Posterior cingulate gyrus (tissue), 11 donors: Measurements from ENCODE around the gene AKR1C3.
"Not testable (repeated sequence)": the region's sequence is repeated elsewhere in the genome, so short reads cannot be mapped to it uniquely, and the experiment has no call there.

Experiments used
- DNase-seq, 10 donors: peaks; one replicate each; pipeline versions ENCODE4 v3.0.0 to v3.0.0-alpha.2; 2020 to 2021; ENCODE audit warnings: mixed read lengths in 3 of 10
- intact Hi-C: fragments of 100-400 bp; cut with DNase I; formaldehyde crosslinking; loops from one replicate; pipeline ENCODE4 v1.15.1; 2023

AKR1C3 gene

DNA sequence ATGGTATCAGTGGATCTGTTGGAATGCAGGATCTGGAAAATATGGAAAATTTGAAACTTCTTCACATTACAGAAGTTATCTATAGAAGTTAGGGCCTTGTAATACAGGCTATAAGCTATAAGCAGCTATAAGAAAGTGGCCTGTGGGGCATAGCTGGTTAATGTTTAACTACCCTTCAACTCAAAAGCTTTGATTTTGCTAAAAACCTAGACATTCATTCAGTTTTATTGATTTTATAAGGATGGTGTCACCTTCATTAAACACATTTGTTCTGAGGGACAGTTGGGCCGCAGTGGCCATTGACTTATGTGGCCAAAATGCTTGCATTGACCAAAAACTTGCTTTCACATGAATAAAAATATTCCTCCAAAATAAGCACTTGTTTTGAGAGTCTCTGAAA is 13.1 kb upstream of the AKR1C3 start:
- intact Hi-C loops: no loop called here
- no peak for DNase-seq

DNA sequence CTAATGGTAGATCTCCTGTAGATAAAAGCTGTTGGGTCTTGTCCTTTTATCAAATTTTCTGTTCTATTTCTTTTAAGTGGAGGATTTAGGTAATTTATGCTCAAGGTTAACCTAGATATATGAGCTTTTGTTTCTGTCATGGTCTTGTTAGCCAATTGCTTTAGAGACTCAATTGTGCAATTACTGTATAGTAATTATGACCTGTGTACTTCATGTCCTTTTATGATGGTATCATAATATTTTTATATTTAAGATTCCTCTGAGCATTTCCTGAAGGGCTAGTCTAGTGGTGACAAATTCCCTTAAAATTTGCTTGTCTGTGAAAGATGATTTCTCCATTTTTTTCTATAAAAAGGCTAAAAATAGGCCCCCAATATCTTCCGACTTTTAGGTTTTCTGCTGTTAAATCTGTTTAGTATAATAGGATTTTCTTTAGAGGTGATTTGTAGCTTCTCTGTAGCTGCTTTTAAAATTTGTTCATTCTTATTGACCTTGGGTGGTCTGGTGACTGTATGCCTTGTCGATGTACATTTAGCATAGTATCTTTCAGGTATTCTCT is 5.4 kb upstream of the AKR1C3 start:
- intact Hi-C loops: no loop called here
- DNase-seq: no peak

DNA sequence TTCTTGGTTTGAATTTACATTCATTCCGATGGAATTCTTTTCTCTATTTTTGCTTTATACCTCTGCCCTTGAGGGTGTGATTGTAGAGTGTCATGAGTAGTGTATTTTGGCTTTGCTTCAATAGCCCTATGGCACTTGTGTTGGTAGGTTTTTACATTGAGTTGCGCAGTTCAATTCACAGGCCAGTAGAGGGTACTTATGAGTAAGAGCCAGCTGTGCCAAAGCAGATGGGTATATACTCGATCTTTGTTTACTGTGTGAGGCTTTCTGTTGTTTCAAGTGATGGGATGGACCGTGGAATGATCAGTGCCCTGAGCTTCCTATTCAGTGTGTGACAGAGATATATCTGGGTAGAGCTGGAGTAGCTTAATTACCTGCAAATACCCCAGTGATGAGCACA is 4.3 kb upstream of the AKR1C3 start:
- DNase-seq: no peak
- intact Hi-C loops: no loop called here

DNA sequence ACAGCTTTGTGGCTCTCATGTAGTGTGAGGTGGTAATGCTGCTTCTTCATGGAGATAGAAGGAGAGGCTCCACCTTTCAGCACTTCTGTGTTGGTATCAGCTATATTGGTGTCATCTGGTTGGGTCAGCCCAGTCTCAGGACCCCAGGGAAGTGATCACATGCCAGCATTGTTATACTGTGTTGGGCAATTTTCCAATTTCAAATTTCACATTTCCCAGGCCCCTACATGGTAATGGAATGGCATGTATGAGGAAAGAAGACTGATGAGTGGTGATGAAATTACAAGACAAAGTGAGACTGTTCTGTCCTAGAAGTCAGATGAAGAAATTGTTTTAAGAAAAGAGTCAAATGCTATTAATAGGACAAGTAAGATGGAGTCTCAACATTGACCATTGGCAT is 3.7 kb upstream of the AKR1C3 start:
- intact Hi-C loops: no loop called here
- no peak for DNase-seq

DNA sequence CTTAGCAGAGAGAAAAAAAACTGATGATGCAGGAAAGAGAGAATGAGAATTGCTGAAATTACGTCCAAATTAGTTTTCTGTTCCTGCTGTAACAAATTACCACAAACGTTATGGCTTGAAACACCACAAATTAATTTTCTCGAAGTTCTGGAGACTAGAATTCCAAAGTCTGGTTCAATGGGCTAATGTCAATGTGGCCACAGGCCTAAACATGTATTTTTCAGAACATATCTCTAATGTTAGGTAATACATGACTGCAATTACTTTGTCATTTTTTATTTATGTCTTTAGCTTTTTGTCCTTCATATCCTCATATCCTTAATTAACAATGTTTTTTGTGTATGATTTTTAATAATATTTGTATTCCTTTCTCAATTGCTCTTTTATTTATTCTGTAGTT is 3.0 kb upstream of the AKR1C3 start:
- intact Hi-C loops: no loop called here

DNA sequence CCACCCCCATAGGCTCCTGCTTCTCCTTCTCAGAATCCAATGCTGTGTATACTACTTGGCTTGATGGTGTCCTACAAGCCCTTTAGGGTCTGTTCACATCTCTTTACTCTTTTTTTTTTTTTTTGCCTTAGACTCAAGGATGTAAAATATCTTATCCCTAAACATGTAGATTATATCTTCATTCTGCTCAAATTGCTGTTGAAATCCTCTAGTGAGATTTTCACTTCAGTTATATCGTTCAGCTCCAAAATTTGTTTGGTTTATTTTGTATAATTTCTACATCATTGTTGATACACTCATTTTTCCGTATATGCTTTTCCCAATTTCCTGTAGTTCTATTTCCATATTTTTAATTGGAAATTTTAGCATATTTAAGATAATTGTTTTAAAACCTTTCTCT is 1.8 kb upstream of the AKR1C3 start:
- intact Hi-C loops: no loop called here
- no peak for DNase-seq

More for the DNA sequence above, 3.0 kb upstream of the AKR1C3 start:
- no peak for DNase-seq

DNA sequence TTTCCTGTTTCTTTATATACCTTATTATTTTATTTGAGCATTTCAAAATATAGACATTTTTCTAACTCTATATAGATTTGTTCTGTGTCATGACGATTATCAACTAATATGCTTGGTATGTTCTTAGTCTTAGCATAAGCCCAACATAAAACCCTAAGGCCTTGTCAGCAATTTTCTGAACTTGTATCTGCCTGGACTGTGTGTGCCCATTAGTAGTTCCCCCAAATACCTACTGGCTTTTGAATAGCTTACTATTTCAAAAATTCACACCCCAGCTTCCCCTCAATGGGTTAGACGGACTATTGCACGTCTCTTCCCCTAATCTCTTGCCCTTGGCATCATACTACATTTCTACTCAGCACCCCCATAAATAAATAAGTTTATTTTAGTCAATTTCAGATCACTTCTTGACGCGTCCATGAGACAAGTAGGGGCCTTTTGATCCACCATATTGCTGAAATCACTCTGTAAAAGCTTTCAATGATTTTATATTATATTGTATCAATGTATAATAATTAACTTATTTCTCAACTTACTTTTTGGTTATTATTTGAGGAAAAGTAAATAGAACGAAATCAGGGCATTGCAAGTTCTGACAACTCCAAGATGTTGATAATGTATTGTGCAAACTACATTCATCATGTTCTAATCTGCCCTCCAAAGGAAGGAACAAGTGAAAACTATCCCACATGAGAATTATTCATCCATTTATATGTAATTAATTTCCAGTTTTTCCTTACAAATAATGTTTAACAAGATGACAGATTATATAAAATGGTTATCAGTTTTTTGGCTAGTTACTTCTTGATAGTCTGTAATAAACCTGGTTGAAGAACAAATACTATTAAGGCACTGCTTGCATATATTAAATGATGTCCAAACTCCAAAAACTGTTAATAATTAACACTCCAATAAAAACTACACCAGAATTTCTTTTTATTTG is 1.1 kb upstream of the AKR1C3 start:
- intact Hi-C loops: no loop called here
- DNase-seq: no peak

DNA sequence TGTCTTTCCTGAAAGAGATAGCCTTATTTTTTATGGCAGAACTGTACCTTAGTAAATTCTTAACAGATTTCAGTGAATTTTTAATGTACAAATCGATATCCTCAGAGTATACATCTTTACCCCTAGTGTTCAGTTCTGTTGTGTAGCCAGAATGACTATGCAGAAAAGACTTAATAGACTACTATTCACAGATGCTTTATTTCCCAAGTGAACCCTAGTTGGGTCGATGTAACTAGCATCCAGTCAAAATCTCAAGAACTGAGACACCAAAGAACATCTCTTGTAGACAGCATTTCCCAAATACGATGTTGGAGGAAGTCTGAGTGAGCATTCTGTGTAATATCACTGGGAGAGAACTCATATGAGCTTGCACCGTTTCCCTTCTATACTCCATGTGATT is 1.5 kb downstream of the AKR1C3 start:
- intact Hi-C loops: no loop called here
- no peak for DNase-seq

DNA sequence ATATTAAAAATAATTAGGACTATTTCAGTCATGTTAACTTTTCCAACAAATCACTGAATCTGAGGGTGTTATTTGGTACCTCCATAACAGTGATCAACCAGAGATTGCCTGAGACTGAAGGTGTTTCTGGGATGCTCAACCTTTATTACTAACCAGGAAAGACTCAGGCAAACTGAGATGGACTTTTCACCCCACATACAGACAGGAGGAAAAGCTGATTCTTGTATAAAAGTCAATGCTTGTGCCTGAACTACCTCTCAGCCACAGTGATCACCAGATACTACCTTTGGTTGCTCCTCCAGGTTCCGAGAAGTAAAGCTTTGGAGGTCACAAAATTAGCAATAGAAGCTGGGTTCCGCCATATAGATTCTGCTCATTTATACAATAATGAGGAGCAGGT is 1.9 kb downstream of the AKR1C3 start:
- DNase-seq: no peak
- intact Hi-C loops: no loop called here

DNA sequence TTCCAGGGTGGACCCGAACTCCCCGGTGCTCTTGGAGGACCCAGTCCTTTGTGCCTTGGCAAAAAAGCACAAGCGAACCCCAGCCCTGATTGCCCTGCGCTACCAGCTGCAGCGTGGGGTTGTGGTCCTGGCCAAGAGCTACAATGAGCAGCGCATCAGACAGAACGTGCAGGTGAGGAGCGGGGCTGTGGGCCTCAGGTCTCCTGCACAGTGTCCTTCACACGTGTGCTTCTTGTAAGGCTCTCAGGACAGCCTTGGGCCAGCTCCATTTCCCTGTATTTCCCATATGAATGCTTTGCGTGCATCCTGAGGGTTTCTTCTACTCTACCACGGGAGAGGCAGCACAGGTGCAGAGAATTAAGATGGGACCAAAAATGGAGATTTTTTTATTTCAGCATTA is 8.3 kb downstream of the AKR1C3 start:
- intact Hi-C loops, DNase-seq: not testable (repeated sequence)

DNA sequence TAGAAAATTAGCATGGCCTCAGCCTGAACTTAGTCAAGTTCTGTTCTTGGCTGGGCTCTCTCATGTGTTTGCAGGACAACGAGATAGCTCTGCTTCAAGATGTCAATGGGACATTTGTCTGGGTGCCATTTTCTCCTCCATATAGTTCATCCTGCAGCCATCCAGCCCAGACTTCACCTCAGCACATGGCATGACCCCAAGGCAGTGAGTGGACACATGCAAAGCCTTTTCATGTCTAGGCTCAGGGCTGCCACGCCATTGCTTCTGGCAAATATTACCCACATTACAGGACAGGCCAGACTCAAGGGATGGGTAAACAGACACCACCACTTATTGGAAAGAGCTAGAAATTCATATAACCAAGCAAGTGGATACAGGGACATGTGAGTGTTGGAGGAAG is 9.3 kb downstream of the AKR1C3 start:
- DNase-seq: no peak
- intact Hi-C loops: no loop called here

DNA sequence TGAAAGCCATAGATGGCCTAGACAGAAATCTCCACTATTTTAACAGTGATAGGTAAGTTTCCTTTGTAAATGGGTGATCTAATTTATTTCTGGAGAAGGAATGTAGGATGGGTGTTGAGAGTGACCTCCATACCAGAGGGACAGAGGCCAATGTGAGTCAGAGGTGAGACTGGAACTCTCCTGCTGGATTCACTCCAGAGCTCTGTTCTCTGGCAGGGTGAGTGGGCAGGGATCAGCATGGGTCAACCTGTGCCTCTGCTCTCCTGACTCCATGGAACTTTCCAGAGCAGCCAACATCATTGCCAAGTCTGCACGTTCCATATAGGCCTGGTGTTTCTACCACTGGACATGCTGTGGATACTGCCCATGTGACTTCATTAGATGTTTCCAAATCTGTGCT is 11.4 kb downstream of the AKR1C3 start:
- no peak for DNase-seq
- intact Hi-C loops: no loop called here

DNA sequence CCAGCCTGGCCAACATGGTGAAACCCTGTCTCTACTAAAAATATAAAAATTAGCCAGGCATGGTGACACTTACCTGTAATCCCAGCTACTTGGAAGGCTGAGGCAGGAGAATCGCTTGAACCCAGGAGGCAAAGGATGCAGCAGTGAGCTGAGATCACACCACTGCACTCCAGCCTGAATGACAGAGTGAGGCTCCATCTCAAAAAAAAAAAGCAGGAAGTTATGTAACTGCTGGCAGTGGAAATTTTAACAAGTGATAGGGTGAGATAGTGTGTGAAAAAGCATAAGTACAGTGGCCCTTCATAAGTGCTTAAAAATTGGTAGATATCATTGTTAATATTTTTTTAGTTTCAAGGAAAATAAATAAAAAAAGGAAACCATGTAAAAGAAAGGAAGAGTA is 12.3 kb downstream of the AKR1C3 start:
- DNase-seq: no peak
- intact Hi-C loops: no loop called here

DNA sequence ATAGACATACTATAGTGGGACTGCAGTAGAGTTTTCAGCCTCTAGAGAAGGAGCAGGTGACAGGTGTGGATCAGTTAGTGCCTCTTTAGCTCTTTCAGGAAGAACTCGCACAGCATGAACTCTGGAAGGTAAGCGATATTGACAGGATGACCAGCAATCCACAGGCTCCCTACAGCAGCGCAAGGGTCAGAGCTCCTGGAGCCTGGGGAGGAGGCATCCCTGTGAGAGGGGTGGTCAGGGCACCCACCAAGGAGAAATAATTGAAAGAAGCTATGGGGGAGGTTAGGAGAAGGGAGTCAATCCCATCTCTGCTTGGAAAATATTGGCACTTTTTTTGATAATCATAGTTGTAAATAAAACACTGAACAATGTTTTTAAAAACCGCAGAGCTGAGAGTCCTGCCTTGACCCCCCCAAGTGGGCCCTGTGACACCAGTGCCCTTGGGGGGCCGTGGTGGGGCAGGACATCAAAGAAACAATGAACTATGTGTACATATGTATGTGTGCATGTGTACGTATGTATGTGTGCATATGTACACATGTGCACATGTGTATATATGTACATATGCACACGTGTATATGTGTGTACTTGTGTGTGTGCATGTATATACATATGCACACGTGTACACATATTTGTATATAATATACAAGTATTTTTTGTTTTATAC is 13.8 kb downstream of the AKR1C3 start:
- intact Hi-C loops: no loop called here

DNA sequence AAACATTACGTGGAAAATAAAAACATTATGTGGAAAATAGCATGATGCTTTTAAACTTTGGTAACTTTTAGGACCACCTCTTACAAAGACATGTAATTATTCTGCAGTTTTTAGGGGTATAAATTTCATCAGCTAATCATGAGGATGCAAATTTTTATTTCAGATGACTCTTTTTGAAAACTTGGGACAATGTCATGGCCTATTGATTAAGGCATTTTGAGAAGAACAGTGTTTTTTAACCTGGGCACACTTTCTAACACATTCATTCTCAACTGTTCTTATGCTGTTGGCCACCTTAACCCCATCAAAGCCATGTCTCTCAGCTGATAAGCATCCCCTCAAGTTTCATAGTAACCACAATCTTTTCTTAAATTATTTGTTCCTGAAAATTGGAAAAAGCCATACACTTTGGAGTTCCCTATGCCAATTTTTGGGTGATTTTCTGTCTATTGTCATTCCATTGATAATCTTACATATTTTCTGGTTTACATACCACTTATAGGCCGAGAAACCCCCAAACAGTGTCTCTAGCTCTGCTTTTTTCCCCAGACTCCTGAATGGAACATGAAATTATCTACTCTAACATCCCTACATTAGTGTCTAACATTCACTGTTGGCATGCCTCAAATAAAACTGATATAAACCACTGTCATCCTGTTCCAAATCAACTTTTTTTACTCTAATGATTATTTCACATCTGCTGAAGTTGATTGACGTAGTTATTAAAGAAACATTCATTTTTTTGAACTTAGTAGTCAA is 14.6 kb downstream of the AKR1C3 start:
- intact Hi-C loops: no loop called here

More for the DNA sequence above, 13.8 kb downstream of the AKR1C3 start:
- no peak for DNase-seq

DNA sequence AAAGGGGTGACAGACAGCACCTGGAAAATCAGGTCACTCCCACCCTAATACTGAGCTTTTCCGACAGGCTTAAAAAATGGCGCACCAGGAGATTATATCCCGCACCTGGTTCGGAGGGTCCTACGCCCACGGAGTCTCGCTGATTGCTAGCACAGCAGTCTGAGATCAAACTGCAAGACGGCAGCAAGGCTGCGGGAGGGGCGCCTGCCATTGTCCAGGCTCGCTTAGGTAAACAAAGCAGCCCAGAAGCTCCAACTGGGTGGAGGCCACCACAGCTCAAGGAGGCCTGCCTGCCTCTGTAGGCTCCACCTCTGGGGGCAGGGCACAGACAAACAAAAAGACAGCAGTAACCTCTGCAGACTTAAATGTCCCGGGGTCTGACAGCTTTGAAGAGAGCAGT is 15.6 kb downstream of the AKR1C3 start:
- intact Hi-C loops, DNase-seq: not testable (repeated sequence)

More for the DNA sequence above, 14.6 kb downstream of the AKR1C3 start:
- DNase-seq: no peak

DNA sequence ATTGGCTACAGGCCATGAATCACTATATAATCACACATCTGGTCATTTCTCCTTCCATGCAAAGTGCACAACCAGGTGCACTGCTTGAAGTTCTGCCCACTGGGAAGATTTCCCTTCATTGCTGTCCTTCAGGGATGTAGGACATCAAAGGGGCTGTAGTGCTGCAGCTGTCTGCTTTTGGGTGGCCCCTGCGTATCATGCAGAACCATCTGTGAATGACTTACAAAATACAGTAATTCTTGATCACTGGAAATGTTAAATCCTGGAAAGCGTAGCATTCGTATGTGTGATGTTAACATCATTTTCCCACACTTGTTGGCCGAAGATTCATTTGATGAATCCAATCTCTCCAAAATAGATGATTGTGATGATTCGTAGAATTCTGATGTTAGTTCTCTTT is 22.4 kb downstream of the AKR1C3 start:
- no peak for DNase-seq
- intact Hi-C loops: no loop called here

DNA sequence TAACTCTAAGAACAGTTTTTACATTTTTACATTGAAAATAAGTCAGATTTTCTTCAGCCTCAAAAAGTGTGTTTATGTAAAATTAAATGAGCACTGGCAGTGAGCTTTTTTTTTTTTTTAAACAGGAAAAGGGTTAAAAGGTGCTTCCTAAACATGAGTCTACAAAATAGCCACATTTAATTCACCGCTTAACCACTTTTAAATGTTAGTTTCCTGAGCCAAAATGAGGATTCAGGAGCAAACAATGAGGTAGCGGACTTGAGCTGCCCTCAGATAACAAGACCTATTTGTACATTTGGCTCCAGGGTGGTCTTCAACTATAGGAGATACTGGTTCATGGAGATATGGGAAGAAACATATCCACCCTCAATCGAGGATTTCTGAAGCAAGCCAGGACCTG is 22.8 kb downstream of the AKR1C3 start:
- intact Hi-C loops: no loop called here
- no peak for DNase-seq

DNA sequence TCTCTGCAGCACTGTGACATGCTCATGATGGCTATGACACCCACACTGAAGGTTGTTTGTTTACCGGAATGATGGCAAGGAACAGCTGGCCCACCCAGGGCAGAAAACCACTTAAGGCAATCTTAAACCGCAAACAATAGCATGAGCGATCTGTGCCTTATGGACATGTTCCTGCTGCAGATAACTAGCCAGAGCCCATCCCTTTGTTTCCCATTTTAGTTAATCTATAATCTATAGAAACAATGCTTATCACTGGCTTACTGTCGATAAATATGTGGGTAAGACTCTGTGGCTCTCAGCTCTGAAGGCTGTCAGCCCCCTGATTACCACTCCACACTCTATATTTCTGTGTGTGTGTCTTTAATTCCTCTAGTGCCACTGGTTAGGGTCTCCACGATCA is 25.8 kb downstream of the AKR1C3 start:
- intact Hi-C loops, DNase-seq: not testable (repeated sequence)

DNA sequence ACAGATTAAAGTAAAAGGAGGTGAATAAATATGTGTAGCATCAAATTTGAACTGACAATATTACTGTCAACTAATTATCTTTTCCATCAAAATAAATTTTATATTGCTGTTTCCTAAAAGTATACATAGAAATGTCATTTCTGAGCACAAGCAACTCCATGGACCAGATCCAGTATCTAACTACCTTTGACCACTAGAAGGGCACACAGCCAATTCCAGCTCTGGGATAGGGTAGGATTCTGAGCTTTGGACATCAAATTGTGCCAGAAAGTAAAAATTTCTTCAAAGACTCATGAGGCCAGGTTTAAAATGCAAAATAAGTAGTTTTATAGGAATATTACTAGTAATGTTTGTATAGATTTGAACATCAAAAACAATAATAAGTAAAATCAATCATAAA is 29.7 kb downstream of the AKR1C3 start:
- intact Hi-C loops: no loop called here
- no peak for DNase-seq
